Testis (tissue), 3 donors: ENCODE measurements around the gene PMVK. TPM values are rescaled to one million over a fixed set of nuclear protein-coding genes. Genes with fewer than 3 reads are reported as not detected.

Experiments used
- DNase-seq: peaks from one replicate; pipeline ENCODE4 v3.0.0-alpha.2; 2019
- H3K27ac ChIP-seq, 2 donors: fragments of 200-600 bp; sonication (generic); one replicate each; pipeline ENCODE4 v1.5.1; 2019
- H3K27me3 ChIP-seq: fragments of 200-600 bp; sonication (generic); one replicate; pipeline ENCODE4 v1.5.1; 2019
- H3K36me3 ChIP-seq: fragments of 200-600 bp; sonication (generic); one replicate; pipeline ENCODE4 v1.5.1; 2017; ENCODE audit warnings: low read depth; ENCODE audit errors: missing control alignments
- H3K4me1 ChIP-seq: fragments of 200-600 bp; sonication (generic); one replicate; pipeline ENCODE4 v1.5.1; 2019
- H3K4me3 ChIP-seq, 2 donors: fragments of 200-600 bp; sonication (generic); one replicate each; pipeline ENCODE4 v1.5.1; 2017 to 2019
- H3K9me3 ChIP-seq: fragments of 200-600 bp; sonication (generic); one replicate; pipeline ENCODE4 v1.5.1; 2017
- POLR2A ChIP-seq: fragments of 450-650 bp; IDR thresholded peaks from one replicate; pipeline ENCODE4 v1.6.1; 2017; ENCODE audit warnings: antibody characterized with exemption, mild to moderate bottlenecking, moderate library complexity
- WGBS, 2 donors: methylation state at CpG; one replicate each; pipeline ENCODE4 v1.1.5; 2018; 5-methylcytosine and 5-hydroxymethylcytosine counted together
- intact Hi-C: fragments of 100-400 bp; cut with DNase I; formaldehyde crosslinking; loops from one replicate; pipeline ENCODE4 v1.15.1; 2023; ENCODE audit warnings: low total_unique reads
- polyA plus RNA-seq: library from polyadenylated mRNA; stranded (reverse); fragments of 350-450 nt; fragmentation: Illumina TruSeq; extraction: RNeasy Lipid Tissue Mini Kit (QIAGEN cat#74804); gene quantifications from one replicate; pipeline ENCODE4 v1.2.3, GENCODE V29; 2014; ENCODE audit warnings: low read depth, low replicate concordance; ENCODE audit not compliant: insufficient read depth
- total RNA-seq, 2 donors: library from RNA; depleted of rRNA; stranded (reverse); fragments of >200 nt; gene quantifications; one replicate each; pipeline ENCODE4 v1.2.3, GENCODE V29; 2016
- TF ChIP-seq, protein P1 (sequence below), 3 experiments: fragments of 450-650 bp in 2 of 3; fragments of 200-600 bp in 1 of 3; sonication (generic) in 1 of 3; IDR thresholded peaks; one replicate each; pipeline ENCODE4 v1.5.1; 2016 to 2019; ENCODE audit warnings: antibody characterized with exemption in 3 of 3, mild to moderate bottlenecking in 2 of 3, moderate library complexity in 1 of 3

Gene PMVK
- total and polyA plus RNA-seq, 3 donors from 2014 or later, result 21.1 to 44.6 (median 27.7) TPM

DNA sequence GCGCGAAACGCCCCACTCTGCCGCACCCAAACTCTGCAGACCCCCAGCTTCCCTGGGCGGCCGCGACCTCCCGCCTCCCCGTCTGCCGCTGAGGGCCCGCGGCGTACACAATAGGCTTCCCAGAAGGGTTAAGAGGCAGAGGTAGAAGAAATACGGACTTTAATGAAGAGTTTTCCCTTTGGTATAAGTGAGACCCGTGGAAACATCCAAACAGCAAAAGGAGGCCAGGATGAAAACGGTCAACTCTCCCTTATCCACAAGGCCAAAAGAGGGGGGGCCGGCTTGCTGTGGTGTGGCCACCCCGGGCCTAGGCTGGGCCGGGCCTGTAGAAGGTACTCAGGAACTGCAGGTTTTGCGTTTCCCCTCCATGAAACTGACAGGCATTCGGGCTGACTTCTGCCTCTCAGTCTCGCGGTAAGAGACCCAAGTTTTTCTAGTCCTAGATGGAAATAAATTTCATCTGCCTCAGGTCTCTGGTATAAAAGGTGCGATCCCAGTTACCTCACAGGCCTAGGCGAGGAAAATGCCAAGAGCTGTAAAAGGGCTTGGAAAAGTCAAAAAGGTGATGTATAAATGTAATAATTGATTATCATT, 25.7 kb upstream of the PMVK start:
- intact Hi-C loops, result no loop called here
- TF ChIP-seq POLR2A, result no peak
- TF ChIP-seq, protein P1, sequence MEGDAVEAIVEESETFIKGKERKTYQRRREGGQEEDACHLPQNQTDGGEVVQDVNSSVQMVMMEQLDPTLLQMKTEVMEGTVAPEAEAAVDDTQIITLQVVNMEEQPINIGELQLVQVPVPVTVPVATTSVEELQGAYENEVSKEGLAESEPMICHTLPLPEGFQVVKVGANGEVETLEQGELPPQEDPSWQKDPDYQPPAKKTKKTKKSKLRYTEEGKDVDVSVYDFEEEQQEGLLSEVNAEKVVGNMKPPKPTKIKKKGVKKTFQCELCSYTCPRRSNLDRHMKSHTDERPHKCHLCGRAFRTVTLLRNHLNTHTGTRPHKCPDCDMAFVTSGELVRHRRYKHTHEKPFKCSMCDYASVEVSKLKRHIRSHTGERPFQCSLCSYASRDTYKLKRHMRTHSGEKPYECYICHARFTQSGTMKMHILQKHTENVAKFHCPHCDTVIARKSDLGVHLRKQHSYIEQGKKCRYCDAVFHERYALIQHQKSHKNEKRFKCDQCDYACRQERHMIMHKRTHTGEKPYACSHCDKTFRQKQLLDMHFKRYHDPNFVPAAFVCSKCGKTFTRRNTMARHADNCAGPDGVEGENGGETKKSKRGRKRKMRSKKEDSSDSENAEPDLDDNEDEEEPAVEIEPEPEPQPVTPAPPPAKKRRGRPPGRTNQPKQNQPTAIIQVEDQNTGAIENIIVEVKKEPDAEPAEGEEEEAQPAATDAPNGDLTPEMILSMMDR (IDR thresholded peaks at IDR 0.05), result no peak
- no peaks in the 10 kb centered on the region for H3K27me3 ChIP-seq
- peak overlapping the region; percentile 72 to 93 for H3K4me3 ChIP-seq
- DNase-seq, result peak; percentile 54
- 1 to 3% methylated on average over 20 to 25 of the region's 25 CpGs for WGBS, 2 donors
- H3K36me3 ChIP-seq, result no peaks in the 10 kb centered on the region
- H3K27ac ChIP-seq, result peak overlapping the region; percentile 94 to 99
- peaks cover 15% of the 10 kb centered on the region for H3K4me1 ChIP-seq
- no peaks in the 10 kb centered on the region for H3K9me3 ChIP-seq

DNA sequence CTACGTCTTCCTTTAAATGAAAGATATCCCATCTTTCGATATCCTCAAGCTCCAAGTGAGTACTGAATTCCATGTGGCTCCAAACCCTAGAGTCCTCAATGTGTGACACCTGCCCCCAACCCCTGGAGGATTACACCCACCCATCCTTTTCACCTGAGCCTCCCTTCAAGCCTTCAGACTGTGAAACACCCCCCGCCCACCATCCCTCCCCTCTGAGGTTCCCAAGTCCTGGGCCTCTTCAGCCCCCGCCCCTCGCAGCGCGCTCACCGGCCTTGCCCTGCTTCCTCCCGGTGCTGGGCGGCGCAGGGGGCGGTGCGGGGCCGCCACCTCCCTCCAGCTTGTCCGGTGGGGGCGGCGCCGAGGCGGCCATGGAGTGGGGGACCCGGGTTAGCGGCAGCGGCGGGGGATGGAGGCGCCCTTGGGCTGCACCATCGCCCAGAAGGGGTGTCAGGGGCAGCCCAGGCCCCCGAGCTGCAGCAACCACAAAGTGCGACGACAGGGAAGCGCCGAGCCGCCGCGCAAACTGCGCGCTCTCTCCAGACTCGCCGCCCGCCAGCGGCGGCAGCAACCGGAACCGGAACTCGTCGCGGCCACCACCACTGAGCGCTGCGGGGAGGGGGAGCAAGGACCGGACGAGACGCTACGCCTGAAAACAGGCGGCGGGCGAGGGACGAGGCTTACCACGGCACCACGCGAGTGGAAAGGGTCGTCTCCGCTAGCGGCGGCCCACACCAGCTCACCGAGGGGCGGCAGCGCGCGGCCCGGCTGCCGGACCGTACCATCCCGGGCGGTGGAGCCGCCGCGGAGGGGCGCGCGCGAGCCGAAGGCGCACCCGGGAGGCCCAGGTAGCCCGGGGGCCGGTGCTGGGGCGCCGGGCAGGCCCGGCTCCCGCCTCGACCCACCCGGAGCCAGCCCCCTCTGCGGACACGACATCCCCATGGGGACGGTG, 25.0 kb upstream of the PMVK start, which contains the start of gene PYGO2:
TSS of gene PYGO2 (minus strand) at position 576 of the 949 bp plus-strand sequence. CDS start at position 370, 206 bp downstream.
- TF ChIP-seq POLR2A, result peak; percentile 38
- TF ChIP-seq, protein P1 (IDR thresholded peaks at IDR 0.05), result peak; percentile 61 to 70 (median 63)
- H3K9me3 ChIP-seq, result no peaks in the 10 kb centered on the region
- H3K27me3 ChIP-seq, result no peaks in the 10 kb centered on the region
- H3K4me1 ChIP-seq, result peaks cover 22% of the 10 kb centered on the region
- H3K27ac ChIP-seq, result peak within 1 kb of the TSS; percentile 94 to 99
- WGBS, 2 donors, result 0 to 1% methylated on average over 3 to 69 of the region's 93 CpGs
- intact Hi-C loops, result no loop called here
- no peaks in the 10 kb centered on the region for H3K36me3 ChIP-seq
- DNase-seq, result peak; percentile 85
- peak within 1 kb of the TSS; percentile 72 to 93 for H3K4me3 ChIP-seq

DNA sequence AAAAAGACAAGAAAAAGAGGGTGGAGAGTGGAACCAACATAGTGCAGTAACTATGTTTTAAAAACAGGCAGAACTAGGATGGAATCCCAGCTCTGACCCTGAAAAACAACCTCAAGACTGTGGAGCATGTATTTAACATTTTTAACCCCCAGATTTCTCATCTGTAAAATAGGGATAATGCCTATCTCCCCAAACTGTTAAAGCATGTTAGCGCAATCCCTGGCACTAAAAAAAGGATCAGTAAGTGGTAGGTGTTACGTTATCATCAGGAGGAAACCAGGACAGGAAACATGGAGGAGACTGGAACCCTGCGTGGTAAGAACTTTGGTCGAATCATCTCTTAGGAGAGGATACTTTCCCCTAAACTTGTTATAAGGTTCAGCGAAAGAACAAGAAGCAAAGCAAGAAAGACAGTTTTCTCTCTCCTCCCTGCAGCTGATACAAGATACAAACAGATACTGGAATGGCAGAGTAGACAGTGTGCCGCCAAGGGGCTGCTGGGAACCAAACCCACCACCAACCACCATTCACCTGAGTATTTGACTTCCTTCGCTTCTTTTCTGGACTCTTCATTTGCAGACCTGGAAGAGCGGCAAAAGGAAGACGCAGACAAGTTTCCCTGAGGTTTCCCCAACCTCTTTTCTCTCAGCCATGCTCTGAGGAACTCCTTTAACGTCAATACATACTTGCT, 24.1 kb upstream of the PMVK start:
- WGBS, 2 donors, result 23 to 25% methylated on average over 10 of the region's 10 CpGs
- no peaks in the 10 kb centered on the region for H3K9me3 ChIP-seq
- H3K27ac ChIP-seq, result peak overlapping the region; percentile 94 to 99
- H3K27me3 ChIP-seq, result no peaks in the 10 kb centered on the region
- DNase-seq, result no peak
- no peaks in the 10 kb centered on the region for H3K36me3 ChIP-seq
- peaks cover 25% of the 10 kb centered on the region for H3K4me1 ChIP-seq
- H3K4me3 ChIP-seq, result peak overlapping the region; percentile 72 to 93
- intact Hi-C loops, result no loop called here
- no peak for TF ChIP-seq POLR2A
- TF ChIP-seq, protein P1 (IDR thresholded peaks at IDR 0.05), result no peak

DNA sequence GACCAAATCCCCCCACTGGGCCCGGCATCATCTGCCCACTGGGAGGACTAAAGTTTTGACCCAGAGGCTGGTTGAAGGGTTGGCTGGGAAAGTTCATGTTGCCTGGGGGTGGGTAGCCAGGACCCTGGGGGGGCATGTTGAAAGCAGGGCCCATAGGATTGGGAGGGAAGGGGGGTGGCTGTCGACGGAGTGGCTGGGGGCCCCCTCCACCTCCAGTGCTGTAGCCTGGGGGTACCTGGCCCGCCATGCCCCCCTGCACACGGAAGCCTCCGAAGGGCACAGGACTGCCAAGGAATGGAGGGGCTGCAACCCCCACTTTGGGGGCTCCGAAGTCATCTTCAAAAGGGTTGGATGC, 22.9 kb upstream of the PMVK start:
- Histone ChIP-seq H3K9me3 (no peaks in the 10 kb centered on the region), H3K27ac (no peak overlapping the region), H3K36me3 (no peaks in the 10 kb centered on the region), H3K27me3 (no peaks in the 10 kb centered on the region), H3K4me3 (no peak overlapping the region), H3K4me1 (peaks cover 37% of the 10 kb centered on the region)
- no peak for DNase-seq
- TF ChIP-seq POLR2A, result no peak
- TF ChIP-seq, protein P1 (IDR thresholded peaks at IDR 0.05), result no peak
- intact Hi-C loops, result no loop called here
- WGBS, 2 donors, result 85 to 89% methylated on average over 7 of the region's 7 CpGs
